A673 (cell line): ENCODE results near the gene ZNF335.

ENCODE experiments used
- EZH2 ChIP-seq: fragments of 200-600 bp; sonication (generic); IDR thresholded peaks from 2 replicates; pipeline ENCODE4 v1.6.1; 2017; ENCODE audit warnings: borderline replicate concordance, low read depth, mild to moderate bottlenecking, mixed read lengths, antibody characterized with exemption, low read length; ENCODE audit not compliant: poor library complexity, severe bottlenecking
- TF ChIP-seq, protein P1 (sequence below): fragments of 300-800, 200-600 bp; sonication (generic); conservative IDR thresholded peaks from 2 replicates; pipeline ENCODE4 v1.5.1; 2017; ENCODE audit warnings: low read depth, mild to moderate bottlenecking, antibody characterized with exemption, low read length, moderate library complexity, mixed read lengths

DNA sequence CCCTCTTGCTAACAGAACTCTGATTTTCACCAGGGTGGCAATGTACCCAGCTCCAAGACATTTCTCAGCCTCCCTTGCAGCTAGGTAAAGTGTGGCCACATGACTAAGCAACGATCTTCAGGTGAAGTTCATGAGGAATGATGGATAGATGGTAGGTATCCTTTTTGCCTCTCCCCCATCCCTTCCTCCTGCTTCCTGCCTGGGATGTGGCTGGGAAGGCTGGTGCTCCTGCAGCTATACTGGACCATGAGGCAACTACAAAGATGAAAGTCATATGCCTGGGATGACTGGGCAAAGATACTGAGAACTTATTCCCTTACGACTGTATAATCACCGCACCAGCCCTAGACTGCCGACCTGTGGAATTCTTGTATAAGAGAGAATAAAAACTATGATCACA, 13.4 kb downstream of the ZNF335 start:
- TF ChIP-seq, protein P1, sequence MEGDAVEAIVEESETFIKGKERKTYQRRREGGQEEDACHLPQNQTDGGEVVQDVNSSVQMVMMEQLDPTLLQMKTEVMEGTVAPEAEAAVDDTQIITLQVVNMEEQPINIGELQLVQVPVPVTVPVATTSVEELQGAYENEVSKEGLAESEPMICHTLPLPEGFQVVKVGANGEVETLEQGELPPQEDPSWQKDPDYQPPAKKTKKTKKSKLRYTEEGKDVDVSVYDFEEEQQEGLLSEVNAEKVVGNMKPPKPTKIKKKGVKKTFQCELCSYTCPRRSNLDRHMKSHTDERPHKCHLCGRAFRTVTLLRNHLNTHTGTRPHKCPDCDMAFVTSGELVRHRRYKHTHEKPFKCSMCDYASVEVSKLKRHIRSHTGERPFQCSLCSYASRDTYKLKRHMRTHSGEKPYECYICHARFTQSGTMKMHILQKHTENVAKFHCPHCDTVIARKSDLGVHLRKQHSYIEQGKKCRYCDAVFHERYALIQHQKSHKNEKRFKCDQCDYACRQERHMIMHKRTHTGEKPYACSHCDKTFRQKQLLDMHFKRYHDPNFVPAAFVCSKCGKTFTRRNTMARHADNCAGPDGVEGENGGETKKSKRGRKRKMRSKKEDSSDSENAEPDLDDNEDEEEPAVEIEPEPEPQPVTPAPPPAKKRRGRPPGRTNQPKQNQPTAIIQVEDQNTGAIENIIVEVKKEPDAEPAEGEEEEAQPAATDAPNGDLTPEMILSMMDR, result no peak
- TF ChIP-seq EZH2, result no peak
